SK-N-MC (cell line): ENCODE results near the gene PPP1R15A.

Source experiments
- EZH2 ChIP-seq: fragments of 200-600 bp; sonication (generic); IDR thresholded peaks from one replicate; pipeline ENCODE4 v1.6.1; 2017; ENCODE audit warnings: antibody characterized with exemption
- FOXP2 ChIP-seq: optimal IDR thresholded peaks from 2 replicates; pipeline ENCODE3; 2011; ENCODE audit warnings: mild to moderate bottlenecking, moderate library complexity; ENCODE audit not compliant: insufficient read depth; ENCODE audit errors: extremely low read length, control extremely low read depth
- POLR2AphosphoS5 ChIP-seq: IDR thresholded peaks from 2 replicates; pipeline ENCODE4 v1.6.1; 2012; ENCODE audit warnings: mild to moderate bottlenecking, low read depth, low read length, borderline replicate concordance

GRCh38 chr19:48859711-48860572, 12.3 kb upstream of the PPP1R15A start:
- TF ChIP-seq POLR2AphosphoS5 (no peak), EZH2 (no peak), FOXP2 (no peak)
